Osteoblast (primary cell): ENCODE measurements around the gene CIART. TPM values are rescaled to one million over a fixed set of nuclear protein-coding genes. Genes with fewer than 3 reads are reported as not detected.
A peak's percentile ranks its signal among the peaks of the same experiment; 100 is the strongest.

Experiments
- DNase-seq: peaks from one replicate; pipeline ENCODE4 v3.0.0; 2011; ENCODE audit warnings: low spot score, mixed read lengths; ENCODE audit not compliant: insufficient read length; ENCODE audit errors: missing footprints
- H2AFZ ChIP-seq: 2 replicates; pipeline ENCODE4 v1.6.0; 2011; ENCODE audit warnings: mild to moderate bottlenecking, low read length
- H3K27ac ChIP-seq: 2 replicates; pipeline ENCODE4 v1.5.1; 2011; ENCODE audit warnings: mild to moderate bottlenecking, low read depth, low read length, moderate library complexity
- H3K27me3 ChIP-seq: 2 replicates; pipeline ENCODE4 v1.6.0; 2012; ENCODE audit warnings: mild to moderate bottlenecking, control low read depth, inconsistent platforms, low read length, moderate library complexity; ENCODE audit not compliant: insufficient read depth
- H3K36me3 ChIP-seq: 2 replicates; pipeline ENCODE4 v1.5.1; 2011; ENCODE audit warnings: mild to moderate bottlenecking, low read length, control low read depth, moderate library complexity; ENCODE audit not compliant: insufficient read depth
- H3K4me1 ChIP-seq: 2 replicates; pipeline ENCODE4 v1.5.1; 2011; ENCODE audit warnings: mild to moderate bottlenecking, low read length, control low read depth, moderate library complexity; ENCODE audit not compliant: insufficient read depth
- H3K4me2 ChIP-seq: 2 replicates; pipeline ENCODE4 v1.6.0; 2011; ENCODE audit warnings: mild to moderate bottlenecking, low read length; ENCODE audit not compliant: insufficient read depth
- H3K4me3 ChIP-seq: fragments of 200-600 bp; sonication (generic); 3 replicates; pipeline ENCODE4 v1.5.1; 2012; ENCODE audit warnings: mild to moderate bottlenecking, low read length, inconsistent platforms; ENCODE audit not compliant: insufficient read depth
- H3K79me2 ChIP-seq: 2 replicates; pipeline ENCODE4 v1.6.0; 2012; ENCODE audit warnings: mild to moderate bottlenecking, low read length, control low read depth, inconsistent platforms; ENCODE audit not compliant: insufficient read depth
- H3K9me3 ChIP-seq: 2 replicates; pipeline ENCODE4 v1.5.1; 2011; ENCODE audit warnings: low read depth, low read length, control low read depth
- H4K20me1 ChIP-seq: 2 replicates; pipeline ENCODE4 v1.6.0; 2012; ENCODE audit warnings: mild to moderate bottlenecking, low read length, control low read depth; ENCODE audit not compliant: insufficient read depth
- total RNA-seq: library from RNA; depleted of rRNA; stranded (reverse); fragments of >200 nt; gene quantifications from 2 replicates; pipeline ENCODE4 v1.2.3, GENCODE V29; 2012
- TF ChIP-seq, protein P1 (sequence below): IDR thresholded peaks from 2 replicates; pipeline ENCODE4 v1.5.1; 2011; ENCODE audit warnings: mild to moderate bottlenecking, low read depth, low read length, moderate library complexity; ENCODE audit errors: extremely low read depth

CIART gene
- total RNA-seq, 1 donor = 16.3 TPM

DNA sequence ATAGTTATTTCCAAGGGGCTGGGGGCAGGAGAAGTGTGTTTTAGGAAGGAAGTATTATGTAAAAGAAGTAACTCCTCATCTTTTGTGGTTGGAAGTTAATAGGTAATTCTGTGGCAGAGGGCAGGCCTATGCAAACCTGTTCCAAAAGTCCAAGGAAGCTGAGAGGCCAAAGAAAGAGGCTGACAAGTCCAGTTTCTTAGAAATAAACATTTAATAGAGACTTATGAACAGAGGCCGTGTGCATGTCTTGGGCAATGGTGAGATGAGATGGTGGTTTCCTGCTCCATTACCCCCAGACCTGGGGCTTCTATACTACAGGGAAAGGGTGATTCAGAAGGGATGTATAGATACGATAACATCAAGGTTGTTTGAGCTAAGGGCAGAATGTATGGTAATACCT lies 32.4 kb upstream of the CIART start:
- peak; percentile 14 for DNase-seq
- TF ChIP-seq, protein P1, sequence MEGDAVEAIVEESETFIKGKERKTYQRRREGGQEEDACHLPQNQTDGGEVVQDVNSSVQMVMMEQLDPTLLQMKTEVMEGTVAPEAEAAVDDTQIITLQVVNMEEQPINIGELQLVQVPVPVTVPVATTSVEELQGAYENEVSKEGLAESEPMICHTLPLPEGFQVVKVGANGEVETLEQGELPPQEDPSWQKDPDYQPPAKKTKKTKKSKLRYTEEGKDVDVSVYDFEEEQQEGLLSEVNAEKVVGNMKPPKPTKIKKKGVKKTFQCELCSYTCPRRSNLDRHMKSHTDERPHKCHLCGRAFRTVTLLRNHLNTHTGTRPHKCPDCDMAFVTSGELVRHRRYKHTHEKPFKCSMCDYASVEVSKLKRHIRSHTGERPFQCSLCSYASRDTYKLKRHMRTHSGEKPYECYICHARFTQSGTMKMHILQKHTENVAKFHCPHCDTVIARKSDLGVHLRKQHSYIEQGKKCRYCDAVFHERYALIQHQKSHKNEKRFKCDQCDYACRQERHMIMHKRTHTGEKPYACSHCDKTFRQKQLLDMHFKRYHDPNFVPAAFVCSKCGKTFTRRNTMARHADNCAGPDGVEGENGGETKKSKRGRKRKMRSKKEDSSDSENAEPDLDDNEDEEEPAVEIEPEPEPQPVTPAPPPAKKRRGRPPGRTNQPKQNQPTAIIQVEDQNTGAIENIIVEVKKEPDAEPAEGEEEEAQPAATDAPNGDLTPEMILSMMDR = no peak
- no peaks in the 10 kb centered on the region for H3K27me3 ChIP-seq

DNA sequence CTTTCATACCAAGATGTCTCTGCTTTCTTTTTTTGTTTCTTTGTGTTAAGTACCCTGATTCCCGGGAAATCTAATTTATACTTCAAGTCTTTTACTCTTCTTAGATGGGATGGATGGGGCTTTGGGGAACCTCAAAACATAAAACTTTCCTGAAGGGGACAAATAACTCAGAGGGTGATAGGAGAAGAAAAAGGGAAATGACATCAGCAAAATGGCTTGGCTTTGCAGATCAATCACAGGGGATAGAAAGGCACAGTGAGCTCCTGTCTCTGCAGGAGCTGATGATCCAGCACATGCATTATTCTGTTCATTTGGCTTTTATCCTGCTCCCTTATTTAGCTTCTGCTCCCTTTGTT lies 26.2 kb upstream of the CIART start:
- Histone ChIP-seq H3K27me3 (peaks cover 30% of the 10 kb centered on the region), H3K4me3 (peak overlapping the region; percentile 40), H3K9me3 (no peaks in the 10 kb centered on the region), H3K36me3 (no peaks in the 10 kb centered on the region), H3K4me1 (peaks cover 17% of the 10 kb centered on the region), H3K79me2 (no peaks in the 10 kb centered on the region), H2AFZ (peak overlapping the region; percentile 77), H3K4me2 (peak overlapping the region; percentile 79), H3K27ac (no peak overlapping the region), H4K20me1 (no peaks in the 10 kb centered on the region)
- TF ChIP-seq, protein P1 = no peak
- DNase-seq = peak; percentile 61

More for the DNA sequence above, 32.4 kb upstream of the CIART start:
- no peak overlapping the region for H3K4me2 ChIP-seq
- no peak overlapping the region for H3K4me3 ChIP-seq
- no peaks in the 10 kb centered on the region for H3K9me3 ChIP-seq
- H2AFZ ChIP-seq = no peak overlapping the region
- H3K4me1 ChIP-seq = no peaks in the 10 kb centered on the region
- H4K20me1 ChIP-seq = no peaks in the 10 kb centered on the region
- H3K36me3 ChIP-seq = no peaks in the 10 kb centered on the region
- H3K79me2 ChIP-seq = no peaks in the 10 kb centered on the region
- no peak overlapping the region for H3K27ac ChIP-seq

DNA sequence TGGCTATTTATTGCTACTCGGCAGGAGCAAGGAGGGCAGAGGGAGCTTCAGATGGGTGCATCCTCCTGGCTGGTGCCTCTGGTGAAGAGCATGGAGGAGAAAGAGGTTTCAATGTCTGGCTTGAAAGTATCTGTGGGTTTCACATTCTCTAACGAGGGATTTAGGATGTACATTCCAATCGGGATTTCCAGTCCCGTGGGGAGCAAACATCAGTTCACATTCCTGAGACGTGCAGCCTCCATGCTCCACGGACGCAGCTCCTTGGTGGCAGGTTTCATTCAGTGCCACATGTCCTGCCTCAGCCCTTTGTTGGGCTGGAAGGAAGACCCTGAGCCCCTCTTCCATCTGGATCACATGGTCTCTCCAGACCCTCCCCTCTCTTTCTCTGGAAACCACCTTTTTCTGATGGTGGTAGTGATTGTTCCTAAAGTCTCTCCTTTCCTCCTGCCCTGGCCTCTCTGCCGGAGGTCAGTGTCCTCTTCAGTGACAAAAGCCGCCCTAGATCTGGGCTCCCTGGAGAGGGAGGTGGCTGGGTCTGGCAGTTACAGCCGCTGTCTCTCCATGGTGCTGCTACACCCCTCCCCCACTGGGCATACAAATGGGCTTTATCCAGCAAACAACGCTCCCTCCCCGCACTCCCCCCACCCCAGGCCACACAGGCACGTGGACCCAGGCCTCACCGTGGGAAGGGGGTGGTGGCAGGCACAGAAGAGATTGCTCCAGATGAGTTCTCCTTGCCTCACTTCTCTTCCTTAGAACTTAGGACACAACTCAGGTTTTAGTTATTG lies 25.6 kb upstream of the CIART start:
- Histone ChIP-seq H3K4me3 (peak overlapping the region; percentile 40), H4K20me1 (no peaks in the 10 kb centered on the region), H3K27me3 (peaks cover 30% of the 10 kb centered on the region), H3K79me2 (no peaks in the 10 kb centered on the region), H3K27ac (no peak overlapping the region), H3K9me3 (no peaks in the 10 kb centered on the region), H2AFZ (peak overlapping the region; percentile 77), H3K36me3 (no peaks in the 10 kb centered on the region), H3K4me1 (peaks cover 17% of the 10 kb centered on the region), H3K4me2 (peak overlapping the region; percentile 79)
- peak; percentile 69 for DNase-seq
- TF ChIP-seq, protein P1 = no peak
